ENCODE results near the gene IFIT1. TPM values are rescaled to one million over a fixed set of nuclear protein-coding genes. Genes with fewer than 3 reads are reported as not detected.

IFIT1 gene
- total RNA-seq, 1 donor from 2014 or later: 20.4 TPM

GRCh38 chr10:89373916-89374711 lies 18.3 kb upstream of the IFIT1 start:
- H3K27ac Mint-ChIP-seq (ENCODE audit: unreplicated experiment): peak overlapping the region; percentile 83
- peaks cover 29% of the 10 kb centered on the region for H3K4me1 Mint-ChIP-seq (ENCODE audit: unreplicated experiment)
- H3K4me3 Mint-ChIP-seq (ENCODE audit: unreplicated experiment): no peak overlapping the region
- DNase-seq (ENCODE audit: extremely low spot score, unreplicated experiment): no peak
- H3K27me3 Mint-ChIP-seq (ENCODE audit: unreplicated experiment): no peaks in the 10 kb centered on the region
- no peaks in the 10 kb centered on the region for H3K36me3 Mint-ChIP-seq (ENCODE audit: unreplicated experiment)
- TF ChIP-seq CTCF (IDR thresholded peaks at IDR 0.05): no peak
- H3K9me3 Mint-ChIP-seq (ENCODE audit: unreplicated experiment): no peaks in the 10 kb centered on the region

DNA sequence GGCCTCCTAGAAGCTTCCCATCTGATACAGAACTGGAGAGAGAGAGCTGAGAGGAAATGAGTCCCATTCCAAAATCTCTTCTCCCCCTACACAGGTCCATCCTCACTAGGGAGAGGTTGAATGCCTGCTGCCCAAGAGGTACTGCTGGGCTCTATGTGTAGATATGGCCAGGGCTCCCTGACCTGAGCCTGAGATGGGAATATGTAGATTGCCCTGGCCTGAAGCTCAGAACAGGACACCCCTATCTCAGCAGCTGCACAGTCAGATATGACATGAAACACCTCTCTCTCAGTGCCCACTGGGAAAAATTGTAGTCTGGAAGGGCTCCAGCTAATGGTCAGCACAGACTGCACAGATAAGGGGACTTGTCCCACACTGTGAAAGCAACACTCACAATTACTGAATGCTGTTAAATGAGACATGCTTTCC lies 17.7 kb upstream of the IFIT1 start:
- H3K9me3 Mint-ChIP-seq (ENCODE audit: unreplicated experiment): no peaks in the 10 kb centered on the region
- H3K4me3 Mint-ChIP-seq (ENCODE audit: unreplicated experiment): no peak overlapping the region
- H3K27ac Mint-ChIP-seq (ENCODE audit: unreplicated experiment): peak overlapping the region; percentile 83
- H3K27me3 Mint-ChIP-seq (ENCODE audit: unreplicated experiment): no peaks in the 10 kb centered on the region
- no peaks in the 10 kb centered on the region for H3K36me3 Mint-ChIP-seq (ENCODE audit: unreplicated experiment)
- no peak for DNase-seq (ENCODE audit: extremely low spot score, unreplicated experiment)
- no peak for TF ChIP-seq CTCF (IDR thresholded peaks at IDR 0.05)
- peaks cover 26% of the 10 kb centered on the region for H3K4me1 Mint-ChIP-seq (ENCODE audit: unreplicated experiment)

DNA sequence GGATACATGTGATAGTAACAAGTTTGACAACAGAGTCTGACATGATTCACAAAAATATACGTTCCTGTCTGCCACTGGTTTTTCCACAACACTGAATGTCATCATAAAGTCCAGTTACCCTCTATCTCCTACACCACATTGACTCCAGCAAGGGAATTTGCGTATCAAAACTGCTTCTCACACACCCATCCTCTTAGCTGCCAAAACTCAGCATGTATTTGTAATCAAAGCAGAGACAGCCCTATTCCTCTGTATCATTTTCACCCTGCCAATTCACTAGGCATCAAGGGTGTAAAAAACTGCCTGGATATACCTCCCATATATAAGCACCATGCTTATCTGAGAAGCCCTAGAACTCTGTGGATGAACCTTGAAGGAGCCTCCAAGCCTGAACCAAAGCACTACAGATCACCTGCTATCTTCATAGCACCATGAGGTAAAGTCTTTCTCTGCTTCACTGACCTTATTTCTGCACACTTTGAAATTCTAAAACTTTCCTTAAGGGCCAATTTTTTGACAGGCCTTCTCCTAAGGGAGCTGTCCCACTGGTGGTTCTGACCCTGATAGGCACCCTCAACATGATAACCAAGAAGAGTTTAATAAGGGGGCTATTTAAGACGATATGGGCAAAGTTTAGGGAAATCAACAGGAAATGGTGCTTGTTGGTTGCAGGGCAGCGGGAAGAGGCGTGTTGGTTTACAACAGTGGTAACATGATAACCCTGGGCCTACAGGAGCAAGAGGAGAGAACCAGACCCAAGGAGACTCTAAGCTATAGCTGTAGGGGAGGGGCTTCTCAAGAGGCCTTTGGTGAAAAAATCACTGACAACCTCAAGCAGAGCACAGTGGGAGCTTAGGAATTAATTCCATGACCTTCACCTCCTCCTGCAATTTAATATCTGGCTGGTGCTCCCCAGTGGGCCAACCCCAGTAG lies 14.5 kb upstream of the IFIT1 start, which contains the start of gene IFIT1B:
Gene IFIT1B (plus strand): TSS at position 352 of the 933 bp plus-strand sequence. CDS start 80 bp downstream, at position 432.
- no peaks in the 10 kb centered on the region for H3K9me3 Mint-ChIP-seq (ENCODE audit: unreplicated experiment)
- no peak for DNase-seq (ENCODE audit: extremely low spot score, unreplicated experiment)
- peaks cover 26% of the 10 kb centered on the region for H3K4me1 Mint-ChIP-seq (ENCODE audit: unreplicated experiment)
- no peak within 1 kb of the TSS for H3K4me3 Mint-ChIP-seq (ENCODE audit: unreplicated experiment)
- H3K27me3 Mint-ChIP-seq (ENCODE audit: unreplicated experiment): no peaks in the 10 kb centered on the region
- TF ChIP-seq CTCF (IDR thresholded peaks at IDR 0.05): no peak
- H3K27ac Mint-ChIP-seq (ENCODE audit: unreplicated experiment): no peak within 1 kb of the TSS
- H3K36me3 Mint-ChIP-seq (ENCODE audit: unreplicated experiment): no peaks in the 10 kb centered on the region

- H3K36me3 Mint-ChIP-seq (ENCODE audit: unreplicated experiment): no peaks in the 10 kb centered on the region
- no peak for TF ChIP-seq CTCF (IDR thresholded peaks at IDR 0.05)
- H3K4me3 Mint-ChIP-seq (ENCODE audit: unreplicated experiment): no peak overlapping the region
- no peaks in the 10 kb centered on the region for H3K27me3 Mint-ChIP-seq (ENCODE audit: unreplicated experiment)
- H3K27ac Mint-ChIP-seq (ENCODE audit: unreplicated experiment): no peak overlapping the region
- DNase-seq (ENCODE audit: extremely low spot score, unreplicated experiment): no peak
- H3K9me3 Mint-ChIP-seq (ENCODE audit: unreplicated experiment): no peaks in the 10 kb centered on the region
- H3K4me1 Mint-ChIP-seq (ENCODE audit: unreplicated experiment): peaks cover 18% of the 10 kb centered on the region
These were observed 13.3 kb upstream of the IFIT1 start for GRCh38 chr10:89379103-89379502.

DNA sequence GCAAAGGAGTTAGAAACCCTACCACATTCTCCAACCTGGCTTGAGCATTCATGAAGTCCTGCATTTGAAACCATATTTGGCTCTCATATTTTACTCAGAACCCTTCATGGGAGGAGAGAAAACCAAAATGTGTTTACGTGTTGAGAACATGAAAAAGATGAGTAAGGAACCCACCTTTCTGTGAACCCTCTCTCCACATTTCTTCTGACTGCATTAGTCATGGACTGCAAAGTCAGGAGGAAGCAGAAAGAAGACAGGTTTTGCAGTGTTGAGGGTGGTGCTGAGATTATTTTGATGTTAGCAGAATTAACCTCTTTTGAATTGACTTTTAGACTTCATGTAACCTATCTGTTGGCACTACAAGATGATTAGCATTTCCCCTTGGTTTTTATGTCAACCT lies 9.7 kb upstream of the IFIT1 start:
- H3K27me3 Mint-ChIP-seq (ENCODE audit: unreplicated experiment): no peaks in the 10 kb centered on the region
- no peaks in the 10 kb centered on the region for H3K36me3 Mint-ChIP-seq (ENCODE audit: unreplicated experiment)
- H3K4me3 Mint-ChIP-seq (ENCODE audit: unreplicated experiment): no peak overlapping the region
- TF ChIP-seq CTCF (IDR thresholded peaks at IDR 0.05): no peak
- DNase-seq (ENCODE audit: extremely low spot score, unreplicated experiment): no peak
- H3K27ac Mint-ChIP-seq (ENCODE audit: unreplicated experiment): no peak overlapping the region
- H3K4me1 Mint-ChIP-seq (ENCODE audit: unreplicated experiment): peaks cover 9% of the 10 kb centered on the region
- no peaks in the 10 kb centered on the region for H3K9me3 Mint-ChIP-seq (ENCODE audit: unreplicated experiment)
